ENCODE measurements around the gene BAHD1.

BAHD1 gene

GRCh38 chr15:40424483-40425115 lies 16.2 kb upstream of the BAHD1 start:
- no peak for DNase-seq

- DNase-seq: no peak
These were observed 15.1 kb upstream of the BAHD1 start for GRCh38 chr15:40425681-40426080.

GRCh38 chr15:40427188-40427587 lies 13.6 kb upstream of the BAHD1 start:
- DNase-seq: no peak

- no peak for DNase-seq
These were observed 12.6 kb upstream of the BAHD1 start for GRCh38 chr15:40428185-40428584.

GRCh38 chr15:40429068-40429710 lies 11.6 kb upstream of the BAHD1 start:
- no peak for DNase-seq

- no peak for DNase-seq
These were observed 10.4 kb upstream of the BAHD1 start for GRCh38 chr15:40430271-40430805.

GRCh38 chr15:40435023-40435709 lies 5.6 kb upstream of the BAHD1 start:
- no peak for DNase-seq

- no peak for DNase-seq
These were observed 5.1 kb upstream of the BAHD1 start for GRCh38 chr15:40435710-40436089.

- DNase-seq: no peak
These were observed 4.4 kb upstream of the BAHD1 start for GRCh38 chr15:40436116-40436891.

GRCh38 chr15:40436892-40437751 lies 3.6 kb upstream of the BAHD1 start:
- DNase-seq: no peak

GRCh38 chr15:40437752-40438687 lies 2.7 kb upstream of the BAHD1 start:
- DNase-seq: no peak

- DNase-seq: no peak
These were observed 2.0 kb upstream of the BAHD1 start for GRCh38 chr15:40438712-40439111.

GRCh38 chr15:40439461-40439959 lies 1.2 kb upstream of the BAHD1 start:
- no peak for DNase-seq

- no peak for DNase-seq
These were observed 602 bp upstream of the BAHD1 start for GRCh38 chr15:40439960-40440742.

- no peak for DNase-seq
These were observed 1.1 kb downstream of the BAHD1 start for GRCh38 chr15:40441565-40442531.

- no peak for DNase-seq
These were observed 2.5 kb downstream of the BAHD1 start for GRCh38 chr15:40443255-40443654.

- no peak for DNase-seq
These were observed 3.1 kb downstream of the BAHD1 start for GRCh38 chr15:40443846-40444245.

- DNase-seq: no peak
These were observed 4.0 kb downstream of the BAHD1 start for GRCh38 chr15:40444736-40445135.

- no peak for DNase-seq
These were observed 4.7 kb downstream of the BAHD1 start for GRCh38 chr15:40445421-40445922.
